ENCODE measurements around the gene SOX2. TPM values are rescaled to one million over a fixed set of nuclear protein-coding genes. Genes with fewer than 3 reads are reported as not detected.

Gene SOX2
- total RNA-seq, 1 experiment from 2014 or later = 307 TPM

GRCh38 chr3:181690769-181691168 lies 21.0 kb upstream of the SOX2 start:
- Histone ChIP-seq H3K27me3 (ENCODE audit: insufficient read depth, low read length) (no peaks in the 10 kb centered on the region; the same call in 1 of the 2 replicates), H3K14ac (ENCODE audit: insufficient read depth, low read length) (no peak overlapping the region)
- no peak for DNase-seq

More at GRCh38 chr3:181690769-181691168, 21.0 kb upstream of the SOX2 start:
- H3K79me2 ChIP-seq (ENCODE audit: insufficient read depth, low read length) = no peaks in the 10 kb centered on the region
- H2BK120ac ChIP-seq (ENCODE audit: low read depth, low read length, poor library complexity, severe bottlenecking) = no peak overlapping the region
- H3K9ac ChIP-seq (ENCODE audit: extremely low read depth, insufficient read length, low read length) = no peak overlapping the region
- no peak overlapping the region for H4K91ac ChIP-seq (ENCODE audit: insufficient read length, low read depth, low read length)
- H3K27ac Mint-ChIP-seq = no peak overlapping the region
- H3K4me1 ChIP-seq (ENCODE audit: insufficient read depth, low read length) = no peaks in the 10 kb centered on the region; the same call in 1 of the 2 replicates
- no peak overlapping the region for H3K23ac ChIP-seq (ENCODE audit: insufficient read length, low read depth, low read length)
- H4K8ac ChIP-seq (replicated peaks; ENCODE audit: insufficient read length, low read depth, low read length) = no peak overlapping the region
- H2BK15ac ChIP-seq (ENCODE audit: low read depth, low read length) = no peak overlapping the region
- H2AK5ac ChIP-seq (ENCODE audit: insufficient read length, low read length) = no peak overlapping the region
- no peaks in the 10 kb centered on the region for H3K9me3 ChIP-seq (ENCODE audit: control insufficient read depth, low read depth, low read length)
- peaks cover 9% of the 10 kb centered on the region for H3K23me2 ChIP-seq (ENCODE audit: insufficient read length, low read depth, low read length, poor library complexity, severe bottlenecking)
- no peak overlapping the region for H3K4me2 ChIP-seq (ENCODE audit: insufficient read depth, insufficient read length, low read length)
- H3K36me3 Mint-ChIP-seq (ENCODE audit: insufficient read depth in 1 of 3, low read depth in 3 of 3) = no peaks in the 10 kb centered on the region
- TF ChIP-seq CTCF (conservative IDR thresholded peaks at IDR 0.05) = no peak
- H3K79me1 ChIP-seq (ENCODE audit: insufficient read depth, low read depth, low read length, poor library complexity, severe bottlenecking) = no peaks in the 10 kb centered on the region
- H3K56ac ChIP-seq (ENCODE audit: insufficient read length, low read depth, low read length) = no peak overlapping the region
- no peak overlapping the region for H2BK5ac ChIP-seq (ENCODE audit: insufficient read length, low read length)
- no peak overlapping the region for H3K4ac ChIP-seq (ENCODE audit: low read depth, low read length)
- H4K20me1 ChIP-seq (ENCODE audit: control insufficient read depth, insufficient read depth, insufficient read length) = no peaks in the 10 kb centered on the region
- H2BK12ac ChIP-seq (ENCODE audit: insufficient read length, low read depth, low read length) = no peak overlapping the region
- H3K4me3 Mint-ChIP-seq = no peak overlapping the region
- H3K18ac ChIP-seq (ENCODE audit: insufficient read length, low read depth, low read length) = no peak overlapping the region
- H4K5ac ChIP-seq (ENCODE audit: insufficient read length, low read depth, low read length) = no peak overlapping the region
- H3K27me3 Mint-ChIP-seq (ENCODE audit: low read depth) = no peaks in the 10 kb centered on the region
- no peak overlapping the region for H2BK20ac ChIP-seq (ENCODE audit: low read depth, low read length, poor library complexity, severe bottlenecking)
- H3K9me3 Mint-ChIP-seq = no peaks in the 10 kb centered on the region
- WGBS (ENCODE audit: extremely low coverage, insufficient read length, low lambda C conversion rate) = no CpG with 5 or more reads among the region's 2 CpGs
- H3K27ac ChIP-seq (ENCODE audit: insufficient read length, low read depth, low read length) = no peak overlapping the region
- H3T11ph ChIP-seq (ENCODE audit: low read length) = no peak overlapping the region
- H2AFZ ChIP-seq (ENCODE audit: low read length) = no peak overlapping the region
- peaks cover 21 to 49% of the 10 kb centered on the region in 2 experiments for H3K4me1 Mint-ChIP-seq

Data from H9 (cell line).